ENCODE results near the gene SEC14L5.

Gene SEC14L5

DNA sequence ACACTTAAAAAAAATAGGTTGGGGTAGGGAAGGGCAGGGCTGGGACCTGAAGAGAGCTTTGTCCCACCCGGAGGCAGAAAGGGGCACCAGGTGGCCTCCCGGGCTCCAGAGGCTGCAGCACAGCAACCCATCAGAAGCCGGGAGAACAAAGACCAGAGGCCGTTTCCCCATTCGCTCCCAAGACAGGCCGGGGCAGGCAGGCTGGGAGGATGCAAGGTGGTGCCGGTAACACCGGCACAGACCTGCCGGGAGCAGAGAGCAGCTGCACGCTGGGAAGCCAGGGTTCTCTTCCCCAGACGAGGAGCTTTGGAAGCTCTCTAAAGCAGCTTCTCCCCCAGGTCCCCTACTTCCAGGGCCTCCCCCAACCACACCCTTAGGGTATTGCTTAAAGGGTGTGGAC is 26.7 kb upstream of the SEC14L5 start:
- no peak for DNase-seq (ENCODE audit: low read depth in 2 of 2)

- DNase-seq (ENCODE audit: low read depth in 2 of 2), result no peak
Observed at GRCh38 chr16:4933433-4933832, 24.7 kb upstream of the SEC14L5 start.

DNA sequence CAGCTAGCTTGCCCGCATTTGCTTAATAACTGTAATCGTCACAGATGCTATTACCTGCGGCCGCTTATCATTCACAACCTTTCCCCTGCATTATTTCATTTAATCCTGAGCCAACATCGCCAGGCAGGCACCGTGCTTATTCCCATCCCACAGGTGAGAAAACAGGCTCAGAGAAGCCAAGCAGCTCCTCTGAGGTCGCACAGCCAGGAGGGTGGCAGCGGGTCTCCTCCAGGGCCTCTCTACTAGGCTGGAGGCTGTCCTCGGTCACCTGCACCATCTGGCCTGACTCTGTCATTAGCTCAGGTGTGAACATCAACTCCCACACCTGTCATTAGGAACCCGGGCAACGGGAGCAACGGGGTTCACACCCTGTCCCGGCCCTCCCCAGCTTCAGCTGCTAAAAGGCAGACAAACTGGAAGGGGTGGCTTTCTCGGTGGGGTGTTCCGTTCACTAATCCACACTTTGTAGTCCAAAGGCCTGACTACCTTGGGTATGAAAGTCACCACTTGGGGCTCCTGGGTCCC is 24.2 kb upstream of the SEC14L5 start:
- DNase-seq (ENCODE audit: low read depth in 2 of 2), result no peak

- DNase-seq (ENCODE audit: low read depth in 2 of 2), result no peak
Observed at GRCh38 chr16:4934591-4934990, 23.5 kb upstream of the SEC14L5 start.

- DNase-seq (ENCODE audit: low read depth in 2 of 2), result no peak
Observed at GRCh38 chr16:4935241-4935855, 22.8 kb upstream of the SEC14L5 start.

GRCh38 chr16:4936181-4936990 is 21.7 kb upstream of the SEC14L5 start:
- no peak for DNase-seq (ENCODE audit: low read depth in 2 of 2)

DNA sequence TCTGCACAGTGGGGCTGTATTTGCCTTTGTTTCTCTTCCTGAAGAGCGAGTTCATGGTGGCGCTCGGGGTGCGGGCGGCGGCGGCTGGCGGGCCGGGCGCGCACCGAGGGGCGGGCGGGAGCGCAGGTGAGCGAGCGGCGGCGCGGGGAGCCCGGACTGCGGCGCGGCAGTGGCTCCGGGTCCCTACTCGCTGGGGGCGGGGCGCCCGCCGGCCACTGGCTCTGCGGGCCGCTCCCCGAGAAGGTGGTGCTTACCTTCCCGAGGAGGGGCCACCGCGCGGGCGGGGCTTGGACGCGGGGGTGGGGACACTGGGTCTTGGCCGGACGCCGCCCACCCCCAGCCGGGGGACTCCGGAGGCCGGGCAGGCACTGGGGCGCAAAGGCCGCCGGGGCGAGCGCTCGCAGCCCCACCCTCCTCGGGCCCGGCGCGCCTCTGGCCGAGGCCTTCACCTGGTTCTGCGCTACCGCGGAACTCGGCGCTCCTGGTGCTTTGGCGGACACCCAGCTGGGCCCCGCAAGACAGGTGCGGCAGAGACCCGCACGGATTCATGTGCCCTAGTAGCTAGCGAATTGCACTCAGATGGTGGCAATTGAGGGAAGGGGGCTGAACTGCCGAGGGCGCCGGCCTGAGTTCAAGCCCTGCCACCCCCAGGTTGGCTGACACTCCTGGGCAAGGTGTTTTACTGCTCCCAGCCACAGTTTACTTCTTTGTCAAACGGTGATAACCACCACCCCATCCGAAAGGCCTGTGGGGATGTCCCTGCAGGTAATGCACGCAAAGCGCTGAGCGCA is 20.9 kb upstream of the SEC14L5 start, which contains the start of gene PPL:
TSS of gene PPL (minus strand) at position 158 of the 791 bp plus-strand sequence. CDS start at position 55, 103 bp downstream.
- no peak for DNase-seq (ENCODE audit: low read depth in 2 of 2)

DNA sequence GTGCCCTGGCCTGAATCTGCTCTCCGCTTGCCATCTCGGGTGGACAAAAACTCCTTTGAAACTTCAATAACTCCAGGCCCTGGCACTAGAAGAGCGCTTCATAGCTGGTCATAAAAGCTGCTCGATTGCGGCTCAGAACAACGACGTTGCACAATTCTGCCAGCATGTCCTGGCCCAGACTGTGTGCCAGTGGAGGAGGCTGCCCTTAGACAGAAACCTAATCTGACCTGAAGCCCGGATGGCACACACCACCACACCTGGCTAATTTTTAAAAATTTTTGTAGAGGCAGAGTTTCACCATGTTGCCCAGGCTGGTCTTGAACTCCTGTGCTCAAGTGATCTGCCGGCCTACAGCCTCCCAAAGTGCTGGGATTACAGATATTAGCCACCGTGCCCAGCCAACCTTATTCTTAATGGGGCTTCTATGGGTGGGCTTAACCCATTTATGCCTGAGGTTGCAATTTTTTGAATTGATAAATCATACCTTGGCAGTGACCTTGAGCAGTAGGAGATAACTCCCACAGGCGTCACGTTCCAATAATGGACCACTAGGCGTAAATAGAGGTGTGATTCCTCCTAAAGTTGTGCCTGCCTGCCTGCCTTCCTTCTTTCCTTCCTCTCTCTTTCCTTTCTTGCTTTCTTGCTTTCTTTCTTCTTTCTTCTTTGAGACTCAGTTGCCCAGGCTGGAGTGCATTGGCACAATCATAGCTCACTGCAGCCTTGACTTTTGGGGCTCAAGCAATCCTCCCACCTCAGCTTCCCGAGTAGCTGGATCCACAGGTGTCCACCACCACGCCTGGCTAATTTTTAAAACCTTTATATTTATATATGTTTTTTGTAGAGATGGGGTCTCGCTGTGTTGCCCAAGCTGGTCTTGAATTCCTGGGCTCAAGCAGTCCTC is 20.1 kb upstream of the SEC14L5 start:
- no peak for DNase-seq (ENCODE audit: low read depth in 2 of 2)

DNA sequence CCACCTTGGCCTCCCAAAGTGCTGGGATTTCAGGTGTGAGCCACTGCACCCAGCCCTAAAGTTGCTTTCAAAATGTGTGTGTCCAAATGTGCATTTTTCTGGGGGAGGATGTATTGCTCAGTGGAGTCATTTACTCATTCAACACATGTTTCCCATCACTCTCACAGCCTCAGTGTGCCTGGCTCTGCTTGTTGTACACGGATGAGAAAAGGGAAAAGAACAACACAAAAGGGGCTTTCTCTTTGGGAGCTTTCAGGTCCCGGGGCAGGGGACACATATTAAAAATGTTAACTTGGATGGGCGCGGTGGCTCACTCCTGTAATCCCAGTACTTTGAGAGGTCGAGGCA is 19.5 kb upstream of the SEC14L5 start:
- no peak for DNase-seq (ENCODE audit: low read depth in 2 of 2)

DNA sequence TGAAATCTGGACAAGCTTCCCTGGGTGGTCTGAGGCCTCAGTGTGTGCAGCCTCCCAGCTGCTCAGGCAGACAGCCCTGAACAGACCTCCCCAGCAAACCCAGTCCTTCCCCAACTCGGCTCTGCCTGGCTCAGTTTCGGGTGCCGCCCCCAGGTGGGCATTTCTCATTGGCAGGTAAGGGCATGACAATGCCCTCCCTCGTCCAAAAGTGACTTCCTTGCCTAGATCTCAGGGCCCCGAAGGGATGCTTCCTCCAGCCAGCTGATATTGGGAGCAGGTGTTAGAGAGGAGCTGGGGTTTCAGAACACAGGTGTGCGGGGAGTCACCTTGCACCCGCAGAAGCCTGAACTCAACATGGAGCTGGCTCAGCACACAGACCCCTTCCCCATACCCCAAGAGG is 17.4 kb upstream of the SEC14L5 start:
- no peak for DNase-seq (ENCODE audit: low read depth in 2 of 2)

GRCh38 chr16:4942481-4942880 is 15.6 kb upstream of the SEC14L5 start:
- no peak for DNase-seq (ENCODE audit: low read depth in 2 of 2)

DNA sequence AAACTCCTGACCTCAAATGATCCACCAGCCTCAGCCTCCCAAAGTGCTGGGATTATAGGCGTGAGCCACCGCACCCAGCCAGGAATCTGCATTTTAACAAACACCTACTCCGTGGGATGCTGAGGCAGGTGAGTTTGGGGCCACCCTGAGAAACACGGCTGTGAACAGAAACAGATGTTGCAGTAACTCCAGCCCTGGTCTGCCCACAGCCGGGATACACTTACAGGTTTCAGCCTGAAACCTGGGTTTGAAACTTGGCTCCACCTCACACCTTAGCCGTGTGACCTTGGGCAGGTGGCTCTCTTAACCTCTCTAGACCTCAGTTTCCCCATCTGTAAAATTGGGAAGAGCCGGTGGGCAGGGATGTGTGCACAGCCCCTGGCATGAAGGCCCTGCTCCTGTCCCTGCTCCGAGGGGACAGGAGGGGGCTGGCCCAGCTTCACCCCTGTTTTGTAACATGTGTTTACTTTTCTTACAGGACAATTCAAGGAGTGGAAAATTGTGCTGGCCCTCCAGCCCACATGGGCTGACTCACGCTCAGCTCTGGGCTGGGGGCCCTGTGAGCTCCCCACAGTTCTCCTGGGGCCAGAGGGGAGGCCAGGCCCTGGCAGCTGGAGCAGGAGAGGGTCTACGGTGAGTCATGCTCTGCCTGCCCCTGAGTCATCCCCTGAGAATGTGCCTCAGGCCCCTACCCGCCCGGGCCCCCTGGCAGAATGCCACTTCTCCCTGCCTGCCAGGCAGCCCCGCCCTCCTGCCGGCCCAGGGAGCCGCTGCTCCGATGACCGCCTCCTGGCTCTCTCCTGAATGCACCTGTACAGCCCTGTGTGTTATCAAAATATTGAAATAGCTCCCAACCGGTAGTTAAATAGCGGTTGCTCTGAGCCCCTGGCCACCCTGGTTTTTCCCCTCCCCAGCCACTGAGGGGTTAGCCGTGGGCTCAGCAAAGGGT is 13.5 kb upstream of the SEC14L5 start:
- DNase-seq (ENCODE audit: low read depth in 2 of 2), result no peak

DNA sequence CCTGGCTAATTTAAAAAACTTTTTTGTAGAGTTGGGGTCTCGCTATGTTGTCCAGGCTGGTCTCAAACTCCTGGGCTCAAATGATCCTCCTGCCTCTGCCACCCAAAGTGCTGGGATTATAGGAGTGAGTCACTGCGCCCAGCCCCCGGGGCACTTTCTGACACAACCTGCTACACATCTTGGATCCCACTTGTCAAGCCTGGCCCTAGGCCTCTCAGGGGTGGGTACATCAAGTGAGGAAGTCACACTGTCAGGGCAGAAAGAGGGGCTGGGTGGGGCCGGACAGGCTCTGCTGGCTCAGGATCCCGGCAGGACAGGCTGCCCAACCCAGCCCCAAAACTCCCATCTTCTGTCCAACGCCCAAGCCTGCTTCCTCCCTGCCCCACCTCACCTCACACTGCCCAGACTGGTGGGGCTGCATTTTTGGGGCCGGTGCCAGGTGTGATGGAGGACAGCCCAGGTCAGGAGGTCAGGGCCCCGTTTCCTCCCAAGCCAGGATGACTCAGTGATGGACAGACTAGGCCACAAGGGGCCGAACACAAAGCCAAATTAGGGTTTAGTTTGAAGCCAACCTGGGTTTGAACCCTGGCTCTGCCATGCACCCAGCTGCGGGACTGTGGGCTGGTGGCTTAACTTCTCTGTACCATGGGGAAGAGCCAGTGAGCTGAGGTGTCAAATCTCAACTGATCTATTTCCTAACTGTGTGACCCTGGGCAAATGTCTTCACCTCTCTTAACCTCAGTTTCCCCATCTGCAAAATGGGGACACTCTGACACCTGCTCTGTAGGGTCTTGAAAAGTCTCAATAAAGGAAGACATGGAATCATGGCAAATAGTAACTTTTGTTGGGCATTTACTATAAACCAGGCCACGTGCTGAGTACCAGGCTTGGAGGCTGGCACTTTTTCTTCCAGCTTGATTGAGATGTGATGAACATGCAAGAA is 12.3 kb upstream of the SEC14L5 start:
- DNase-seq (ENCODE audit: low read depth in 2 of 2), result no peak

DNA sequence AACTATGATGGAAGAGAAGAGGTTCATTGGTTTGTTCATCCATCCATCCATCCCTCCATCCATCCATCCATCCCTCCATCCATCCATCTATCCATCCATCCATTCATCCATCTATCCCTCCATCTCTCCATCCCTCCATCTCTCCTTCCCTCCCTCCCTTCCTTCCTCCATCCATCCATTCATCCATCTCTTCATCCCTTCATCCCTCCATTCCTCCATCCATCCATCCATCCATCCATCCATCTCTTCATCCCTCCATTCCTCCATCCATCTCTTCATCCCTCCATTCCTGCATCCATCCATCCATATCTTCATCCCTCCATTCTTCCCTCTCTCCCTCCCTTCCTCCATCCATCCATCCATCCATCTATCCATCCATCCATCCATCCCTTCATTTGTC is 11.2 kb upstream of the SEC14L5 start:
- no peak for DNase-seq (ENCODE audit: low read depth in 2 of 2)

DNA sequence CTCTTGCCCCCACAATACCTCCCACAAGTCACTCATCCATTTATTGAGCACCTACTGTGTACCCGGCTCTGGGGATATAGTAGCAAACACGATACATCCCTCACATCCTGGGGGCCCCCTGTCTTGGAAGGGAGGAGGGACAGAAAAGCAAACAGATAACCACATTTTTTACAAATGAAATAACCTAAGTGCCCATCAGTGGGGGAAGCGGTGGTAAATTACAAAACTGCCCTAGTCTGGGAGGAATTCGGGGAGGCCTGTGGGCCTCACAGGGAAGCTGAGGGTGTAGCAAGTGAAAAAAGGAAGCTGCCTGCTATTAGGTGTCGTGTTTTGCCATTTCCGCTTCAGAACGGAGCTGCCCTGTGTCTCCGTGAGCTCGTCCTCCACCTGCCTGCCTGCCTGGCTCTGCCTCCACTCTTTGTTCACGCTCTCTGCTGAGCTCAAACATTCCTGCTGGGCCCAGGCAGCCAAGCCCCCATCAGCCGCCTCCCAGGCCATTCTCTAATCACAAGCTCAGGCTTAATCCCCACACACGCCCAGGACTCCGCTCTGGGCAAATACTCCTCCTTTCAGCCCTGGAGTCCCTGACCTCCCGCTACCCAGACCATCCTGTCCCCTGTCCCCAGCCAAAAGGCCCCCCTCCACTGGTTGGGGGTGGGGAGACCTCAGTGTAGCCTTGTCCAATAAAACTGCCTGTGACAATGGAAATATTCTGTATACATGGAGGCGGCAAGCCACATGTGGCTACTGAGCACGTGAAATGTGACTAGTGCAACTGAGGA is 10.2 kb upstream of the SEC14L5 start:
- DNase-seq (ENCODE audit: low read depth in 2 of 2), result no peak

- no peak for DNase-seq (ENCODE audit: low read depth in 2 of 2)
Observed at GRCh38 chr16:4948903-4949766, 9.0 kb upstream of the SEC14L5 start.

DNA sequence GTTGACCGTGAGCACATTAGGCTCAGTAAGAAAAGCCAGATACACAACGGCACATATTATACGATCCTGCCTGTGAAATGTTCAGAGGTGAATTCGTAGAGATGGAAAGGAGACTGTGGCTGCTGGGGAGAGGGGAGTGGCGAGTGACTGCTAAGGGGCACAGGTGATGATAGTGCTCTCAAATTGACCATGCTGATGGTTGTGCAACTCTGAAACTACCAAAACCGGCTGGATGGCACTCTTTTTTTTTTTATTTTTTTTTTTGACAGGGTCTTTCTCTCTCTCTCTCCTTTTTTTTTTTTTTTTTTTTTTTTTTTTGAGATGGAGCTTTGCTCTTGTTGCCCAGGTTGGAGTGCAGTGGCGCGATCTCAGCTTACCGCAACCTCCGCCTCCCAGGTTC is 8.1 kb upstream of the SEC14L5 start:
- no peak for DNase-seq (ENCODE audit: low read depth in 2 of 2)
